ENCODE data around the gene ABI2. TPM values are rescaled to one million over a fixed set of nuclear protein-coding genes. Genes with fewer than 3 reads are reported as not detected.
A peak's percentile ranks its signal among the peaks of the same experiment; 100 is the strongest.

The ABI2 gene
- polyA plus RNA-seq, 1 of the 3 experiments (the other 2 are of a cell fraction): 51.5 TPM

DNA sequence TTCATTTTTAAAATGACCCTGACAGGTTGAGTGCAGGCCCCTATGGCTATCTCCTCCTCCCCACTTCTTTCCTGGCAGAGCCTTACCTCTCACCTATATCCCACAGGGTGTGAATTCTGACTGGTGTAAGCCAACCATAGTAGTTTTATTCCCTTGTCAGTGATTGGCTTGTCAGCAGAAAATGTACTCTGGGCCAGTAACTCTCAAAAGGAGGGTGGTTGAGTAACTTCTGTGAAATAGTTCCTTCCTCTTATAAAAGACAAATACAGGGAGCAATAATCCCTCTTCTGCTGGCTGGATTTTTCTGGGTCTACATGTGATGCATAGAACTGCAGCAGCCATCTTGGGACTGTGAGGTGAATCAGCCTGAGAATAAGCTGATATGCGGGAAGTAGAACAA lies 123.5 kb downstream of the ABI2 start:
- Histone ChIP-seq H3K27me3 (ENCODE audit: insufficient read depth) (no peaks in the 10 kb centered on the region), H3K9me2 (no peaks in the 10 kb centered on the region), H3K36me3 (replicated peaks in 1 of 2; ENCODE audit: control insufficient read depth in 1 of 2, insufficient read depth in 2 of 2, low read length in 1 of 2) (peaks cover 62 to 77% of the 10 kb centered on the region in 2 experiments), H3F3A (replicated peaks; ENCODE audit: insufficient read depth) (peaks cover 43% of the 10 kb centered on the region), H3K4me2 (no peak overlapping the region), H3K27ac (ENCODE audit: low read depth in 2 of 2, low read length in 1 of 2) (peak overlapping the region; percentile 48 to 56), H3K4me3 (ENCODE audit: low read depth in 2 of 2, low read length in 1 of 2) (no peak overlapping the region), H3K4me1 (ENCODE audit: control insufficient read depth in 1 of 2, insufficient read depth in 2 of 2, low read depth in 1 of 2, low read length in 1 of 2) (peaks cover 5 to 7% of the 10 kb centered on the region in 2 experiments; a peak in 2 of 4 replicates), H2AFZ (ENCODE audit: low read depth) (no peak overlapping the region), H4K20me1 (ENCODE audit: insufficient read depth) (no peaks in the 10 kb centered on the region), H3K79me2 (ENCODE audit: insufficient read depth) (peaks cover 8% of the 10 kb centered on the region; the same call in 1 of the 2 replicates), H3K9me3 (no peaks in the 10 kb centered on the region), H3K9ac (no peak overlapping the region)
- DNase-seq: no peak
- ChIA-PET POLR2A (no interaction called here), CTCF (interaction anchor here (1.6 kb wide), 1 partner anchor 226 kb away, joined by 3 read pairs; no protein-coding TSS in a partner anchor)
- 89% methylated on average over 1 of the region's 1 CpG for WGBS (ENCODE audit: low lambda C conversion rate)
- TF ChIP-seq FOXJ3 (CRISPR knock-in tag; IDR thresholded peaks at IDR 0.05) (no peak), ELF1 (IDR thresholded peaks at IDR 0.05) (no peak), NFIC (IDR thresholded peaks at IDR 0.05; ENCODE audit: borderline replicate concordance) (no peak), NRF1 (IDR thresholded peaks at IDR 0.05; ENCODE audit: low read depth, low read length) (no peak), SIN3A (IDR thresholded peaks at IDR 0.05; ENCODE audit: borderline replicate concordance, low read depth, low read length) (no peak)
- TF ChIP-seq, protein P1, sequence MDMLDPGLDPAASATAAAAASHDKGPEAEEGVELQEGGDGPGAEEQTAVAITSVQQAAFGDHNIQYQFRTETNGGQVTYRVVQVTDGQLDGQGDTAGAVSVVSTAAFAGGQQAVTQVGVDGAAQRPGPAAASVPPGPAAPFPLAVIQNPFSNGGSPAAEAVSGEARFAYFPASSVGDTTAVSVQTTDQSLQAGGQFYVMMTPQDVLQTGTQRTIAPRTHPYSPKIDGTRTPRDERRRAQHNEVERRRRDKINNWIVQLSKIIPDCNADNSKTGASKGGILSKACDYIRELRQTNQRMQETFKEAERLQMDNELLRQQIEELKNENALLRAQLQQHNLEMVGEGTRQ (IDR thresholded peaks at IDR 0.05; ENCODE audit: borderline replicate concordance, low read depth, low read length): no peak
- TF ChIP-seq, protein P2, sequence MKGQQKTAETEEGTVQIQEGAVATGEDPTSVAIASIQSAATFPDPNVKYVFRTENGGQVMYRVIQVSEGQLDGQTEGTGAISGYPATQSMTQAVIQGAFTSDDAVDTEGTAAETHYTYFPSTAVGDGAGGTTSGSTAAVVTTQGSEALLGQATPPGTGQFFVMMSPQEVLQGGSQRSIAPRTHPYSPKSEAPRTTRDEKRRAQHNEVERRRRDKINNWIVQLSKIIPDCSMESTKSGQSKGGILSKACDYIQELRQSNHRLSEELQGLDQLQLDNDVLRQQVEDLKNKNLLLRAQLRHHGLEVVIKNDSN (IDR thresholded peaks at IDR 0.05; ENCODE audit: borderline replicate concordance, low read depth): no peak
- TF ChIP-seq, protein P3, sequence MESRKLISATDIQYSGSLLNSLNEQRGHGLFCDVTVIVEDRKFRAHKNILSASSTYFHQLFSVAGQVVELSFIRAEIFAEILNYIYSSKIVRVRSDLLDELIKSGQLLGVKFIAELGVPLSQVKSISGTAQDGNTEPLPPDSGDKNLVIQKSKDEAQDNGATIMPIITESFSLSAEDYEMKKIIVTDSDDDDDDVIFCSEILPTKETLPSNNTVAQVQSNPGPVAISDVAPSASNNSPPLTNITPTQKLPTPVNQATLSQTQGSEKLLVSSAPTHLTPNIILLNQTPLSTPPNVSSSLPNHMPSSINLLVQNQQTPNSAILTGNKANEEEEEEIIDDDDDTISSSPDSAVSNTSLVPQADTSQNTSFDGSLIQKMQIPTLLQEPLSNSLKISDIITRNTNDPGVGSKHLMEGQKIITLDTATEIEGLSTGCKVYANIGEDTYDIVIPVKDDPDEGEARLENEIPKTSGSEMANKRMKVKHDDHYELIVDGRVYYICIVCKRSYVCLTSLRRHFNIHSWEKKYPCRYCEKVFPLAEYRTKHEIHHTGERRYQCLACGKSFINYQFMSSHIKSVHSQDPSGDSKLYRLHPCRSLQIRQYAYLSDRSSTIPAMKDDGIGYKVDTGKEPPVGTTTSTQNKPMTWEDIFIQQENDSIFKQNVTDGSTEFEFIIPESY (IDR thresholded peaks at IDR 0.05; ENCODE audit: borderline replicate concordance, low read depth): no peak

- no peak overlapping the region for H2AFZ ChIP-seq (ENCODE audit: low read depth)
- WGBS (ENCODE audit: low lambda C conversion rate): 16% methylated on average over 1 of the region's 1 CpG
- no peaks in the 10 kb centered on the region for H3K27me3 ChIP-seq (ENCODE audit: insufficient read depth)
- ChIA-PET CTCF (interaction anchor here (0.6 to 2.3 kb wide), 34 partner anchors 9 to 893 kb away, joined by 3 to 10 read pairs (median 4); partner anchors contain the start of gene CYP20A1), POLR2A (no interaction called here)
- no peak overlapping the region for H3K4me2 ChIP-seq
- H3K9me2 ChIP-seq: no peaks in the 10 kb centered on the region
- peak; percentile 52 for DNase-seq
- H3K9me3 ChIP-seq: no peaks in the 10 kb centered on the region
- TF ChIP-seq SMC3 (IDR thresholded peaks at IDR 0.05; ENCODE audit: low read depth, low read length) (peak; percentile 62), CTCF (IDR thresholded peaks at IDR 0.05) (peak; percentile 83), RAD21 (IDR thresholded peaks at IDR 0.05; ENCODE audit: low read length) (peak; percentile 88), GATA2 (CRISPR knock-in tag; IDR thresholded peaks at IDR 0.05) (no peak)
- H3K9ac ChIP-seq: no peak overlapping the region
- H3K4me3 ChIP-seq (ENCODE audit: low read depth in 2 of 2, low read length in 1 of 2): no peak overlapping the region
- H4K20me1 ChIP-seq (ENCODE audit: insufficient read depth): no peaks in the 10 kb centered on the region
- peaks cover 55 to 66% of the 10 kb centered on the region in 2 experiments for H3K36me3 ChIP-seq (replicated peaks in 1 of 2; ENCODE audit: control insufficient read depth in 1 of 2, insufficient read depth in 2 of 2, low read length in 1 of 2)
- H3K4me1 ChIP-seq (ENCODE audit: control insufficient read depth in 1 of 2, insufficient read depth in 2 of 2, low read depth in 1 of 2, low read length in 1 of 2): peaks cover 5 to 7% of the 10 kb centered on the region in 2 experiments; a peak in 2 of 4 replicates
- peak overlapping the region; percentile 18 to 22; a peak in 2 of 4 replicates for H3K27ac ChIP-seq (ENCODE audit: low read depth in 2 of 2, low read length in 1 of 2)
- peaks cover 36% of the 10 kb centered on the region for H3F3A ChIP-seq (replicated peaks; ENCODE audit: insufficient read depth)
- H3K79me2 ChIP-seq (ENCODE audit: insufficient read depth): no peaks in the 10 kb centered on the region
Measured at GRCh38 chr2:203453858-203454451, 125.8 kb downstream of the ABI2 start.
